RWPE1 (cell line): Measurements from ENCODE around the gene CCDC159.
"Not testable (repeated sequence)": the region's sequence is repeated elsewhere in the genome, so short reads cannot be mapped to it uniquely, and the experiment has no call there.

Experiments
- CTCF ChIA-PET: fragments of 350-600 bp; sonication (Branson Sonifier 250); formaldehyde crosslinking; extraction: SDS; loops from one replicate; lab custom pipeline; 2021; lab: Yijun Ruan, JAX
- POLR2A ChIA-PET: fragments of 400-600 bp; formaldehyde crosslinking; extraction: SDS; loops from one replicate; lab custom pipeline; 2020; ENCODE audit warnings: antibody characterized with exemption; ENCODE audit not compliant: low non-redundant PET; lab: Yijun Ruan, JAX
- DNase-seq: peaks from one replicate; pipeline ENCODE4 v3.0.0; 2012; ENCODE audit warnings: low spot score
- H3K27ac ChIP-seq: fragments of 450-650 bp; 2 replicates; pipeline ENCODE4 v1.5.1; 2017
- CTCF ChIP-seq: fragments of 450-650 bp; conservative IDR thresholded peaks from 2 replicates; pipeline ENCODE4 v1.5.1; 2017; ENCODE audit warnings: low read depth, mild to moderate bottlenecking

Gene CCDC159

GRCh38 chr19:11345122-11345803 lies 1.1 kb upstream of the CCDC159 start:
- ChIA-PET POLR2A (interaction anchor here (0.5 to 2.3 kb wide), 2 partner anchors 27 to 36 kb away, joined by 7 to 9 read pairs; no protein-coding TSS in a partner anchor), CTCF (interaction anchor here (0.5 to 2.2 kb wide), 4 partner anchors 36 to 57 kb away, joined by 3 to 7 read pairs (median 4); no protein-coding TSS in a partner anchor)
- DNase-seq, result no peak
- TF ChIP-seq CTCF, result no peak
- H3K27ac ChIP-seq, result peak overlapping the region; percentile 88

GRCh38 chr19:11347546-11348039 lies 1.3 kb downstream of the CCDC159 start:
- H3K27ac ChIP-seq, result peak overlapping the region; percentile 88
- ChIA-PET CTCF (interaction anchor here (0.5 to 2.2 kb wide), 2 partner anchors 33 to 55 kb away, joined by 3 to 7 read pairs; no protein-coding TSS in a partner anchor), POLR2A (no interaction called here)
- no peak for TF ChIP-seq CTCF
- DNase-seq, result no peak

- H3K27ac ChIP-seq, result no peak overlapping the region
- TF ChIP-seq CTCF, result no peak
- ChIA-PET CTCF (no interaction called here), POLR2A (no interaction called here)
- DNase-seq, result no peak
Measured at GRCh38 chr19:11349171-11349570, 2.9 kb downstream of the CCDC159 start.

- POLR2A ChIA-PET, CTCF ChIA-PET: not testable (repeated sequence)
Measured at GRCh38 chr19:11354102-11354501, 7.8 kb downstream of the CCDC159 start.

GRCh38 chr19:11355160-11356073 lies 9.1 kb downstream of the CCDC159 start, which contains the start of gene PLPPR2:
Gene PLPPR2 (plus strand): TSS chr19:11355432. CDS start chr19:11357674, 2,242 bp downstream.
- H3K27ac ChIP-seq, result peak within 1 kb of the TSS; percentile 65
- CTCF ChIA-PET, result no interaction called here
- DNase-seq, result peak; percentile 91
- POLR2A ChIA-PET, result no interaction called here
- no peak for TF ChIP-seq CTCF

More at GRCh38 chr19:11354102-11354501, 7.8 kb downstream of the CCDC159 start:
- not testable (repeated sequence) for H3K27ac ChIP-seq, DNase-seq

GRCh38 chr19:11356074-11356397 lies 9.7 kb downstream of the CCDC159 start:
- ChIA-PET POLR2A (no interaction called here), CTCF (no interaction called here)
- peak overlapping the region; percentile 65 for H3K27ac ChIP-seq
- DNase-seq, result no peak
- TF ChIP-seq CTCF, result no peak
